ENCODE measurements around the gene IL19.

GRCh38 chr1:206761159-206761768, 9.3 kb upstream of the IL19 start:
- TF ChIP-seq EZH2 (IDR thresholded peaks at IDR 0.05; ENCODE audit: borderline replicate concordance, low read length) (no peak), CTCF (IDR thresholded peaks at IDR 0.05; ENCODE audit: low read length) (no peak)
